ENCODE measurements around the gene ZFYVE9. TPM values are rescaled to one million over a fixed set of nuclear protein-coding genes. Genes with fewer than 3 reads are reported as not detected.
A peak's percentile ranks its signal among the peaks of the same experiment; 100 is the strongest.

ZFYVE9 gene
- total and polyA plus RNA-seq, 2 of the 13 experiments (the other 11 are each of a cell fraction or from before 2014, with no cell fraction given), result 9.2 to 19.8 TPM

DNA sequence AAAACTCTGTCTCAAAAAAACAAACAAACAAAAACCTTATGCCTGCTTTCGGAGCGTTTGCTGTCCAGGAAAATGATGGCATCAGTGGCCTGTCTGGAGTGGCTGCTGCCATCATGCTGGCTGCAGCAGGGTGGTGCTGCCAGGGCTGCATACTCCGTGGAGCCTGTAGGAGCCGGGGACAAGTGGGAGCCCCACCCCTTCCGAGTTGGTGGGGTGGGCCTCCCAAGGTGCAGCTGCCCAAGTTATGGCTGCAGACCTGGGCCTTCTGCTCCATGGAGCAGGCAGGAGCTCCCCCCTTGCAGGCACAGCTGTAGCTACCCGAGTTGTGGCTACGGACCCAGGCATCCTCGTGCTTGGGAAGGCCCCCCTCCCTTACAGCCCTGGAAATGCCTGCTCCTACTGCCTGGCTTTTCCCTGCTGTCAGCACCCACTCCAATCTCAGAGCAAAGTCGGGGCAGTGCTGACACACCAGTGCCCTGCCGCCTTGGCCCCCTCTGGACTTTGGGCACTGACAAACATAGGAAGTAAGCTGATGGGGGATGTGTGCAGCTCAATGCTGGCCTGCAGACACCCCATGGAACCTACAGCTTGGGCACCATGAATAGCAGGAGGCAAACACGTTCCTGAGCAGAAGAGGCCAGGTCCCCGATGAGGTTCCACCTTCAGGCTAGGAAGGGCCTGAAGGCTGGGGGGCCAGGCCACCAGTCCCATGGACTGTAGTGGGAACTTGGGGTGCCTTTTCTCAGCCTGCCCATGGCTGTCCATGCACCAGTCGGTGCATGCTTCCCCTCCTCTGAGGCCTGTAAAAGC is 163.7 kb downstream of the ZFYVE9 start (continued):
- TF ChIP-seq ZNF574 (CRISPR knock-in tag; IDR thresholded peaks at IDR 0.05) (peak; percentile 50; the same call in 1 of the 2 replicates), ZBTB1 (CRISPR knock-in tag; IDR thresholded peaks at IDR 0.05; ENCODE audit: borderline replicate concordance) (no peak), ZNF775 (CRISPR knock-in tag; IDR thresholded peaks at IDR 0.05; ENCODE audit: borderline replicate concordance) (no peak), MLX (CRISPR knock-in tag; IDR thresholded peaks at IDR 0.05) (peak; percentile 47; the same call in 1 of the 2 replicates), SETDB1 (CRISPR knock-in tag; IDR thresholded peaks at IDR 0.05; ENCODE audit: borderline replicate concordance) (no peak), POGZ (CRISPR knock-in tag; IDR thresholded peaks at IDR 0.05) (peak; percentile 92), SRY (CRISPR knock-in tag; IDR thresholded peaks at IDR 0.05) (no peak), ZMYM2 (CRISPR knock-in tag; IDR thresholded peaks at IDR 0.05) (0 out of 2 replicates have a peak, but pooled peaks have one; percentile 8), ZZZ3 (CRISPR knock-in tag; IDR thresholded peaks at IDR 0.05; ENCODE audit: borderline replicate concordance) (no peak), ZNF510 (CRISPR knock-in tag; IDR thresholded peaks at IDR 0.05; ENCODE audit: low read depth) (no peak), ZNF720 (CRISPR knock-in tag; IDR thresholded peaks at IDR 0.05) (no peak), CCDC6 (CRISPR knock-in tag; IDR thresholded peaks at IDR 0.05) (no peak), UBTF (CRISPR knock-in tag; IDR thresholded peaks at IDR 0.05) (0 out of 2 replicates have a peak, but pooled peaks have one; percentile 32), HNF4G (IDR thresholded peaks at IDR 0.05; ENCODE audit: borderline replicate concordance, low read depth, low read length) (peak; percentile 92), HNF4G (CRISPR knock-in tag; IDR thresholded peaks at IDR 0.05; ENCODE audit: borderline replicate concordance, low read depth) (peak; percentile 58; the same call in 1 of the 2 replicates), NCOA5 (CRISPR knock-in tag; IDR thresholded peaks at IDR 0.05) (no peak), CENPBD1 (CRISPR knock-in tag; IDR thresholded peaks at IDR 0.05; ENCODE audit: borderline replicate concordance, low read depth) (no peak), AHR (CRISPR knock-in tag; IDR thresholded peaks at IDR 0.05) (no peak), MYC (CRISPR knock-in tag; IDR thresholded peaks at IDR 0.05; ENCODE audit: borderline replicate concordance) (0 out of 2 replicates have a peak, but pooled peaks have one; percentile 51), ELF1 (CRISPR knock-in tag; IDR thresholded peaks at IDR 0.05) (peak; percentile 77), NFYB (CRISPR knock-in tag; IDR thresholded peaks at IDR 0.05) (no peak), ARHGAP35 (CRISPR knock-in tag; IDR thresholded peaks at IDR 0.05; ENCODE audit: borderline replicate concordance) (no peak)
- TF ChIP-seq, protein P1, sequence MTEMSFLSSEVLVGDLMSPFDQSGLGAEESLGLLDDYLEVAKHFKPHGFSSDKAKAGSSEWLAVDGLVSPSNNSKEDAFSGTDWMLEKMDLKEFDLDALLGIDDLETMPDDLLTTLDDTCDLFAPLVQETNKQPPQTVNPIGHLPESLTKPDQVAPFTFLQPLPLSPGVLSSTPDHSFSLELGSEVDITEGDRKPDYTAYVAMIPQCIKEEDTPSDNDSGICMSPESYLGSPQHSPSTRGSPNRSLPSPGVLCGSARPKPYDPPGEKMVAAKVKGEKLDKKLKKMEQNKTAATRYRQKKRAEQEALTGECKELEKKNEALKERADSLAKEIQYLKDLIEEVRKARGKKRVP (CRISPR knock-in tag; IDR thresholded peaks at IDR 0.05), result no peak

All from HepG2 (cell line).